ENCODE measurements around the gene ZBBX. TPM values are rescaled to one million over a fixed set of nuclear protein-coding genes. Genes with fewer than 3 reads are reported as not detected.

ZBBX gene
- total RNA-seq, 4 donors from 2014 or later, result not detected

DNA sequence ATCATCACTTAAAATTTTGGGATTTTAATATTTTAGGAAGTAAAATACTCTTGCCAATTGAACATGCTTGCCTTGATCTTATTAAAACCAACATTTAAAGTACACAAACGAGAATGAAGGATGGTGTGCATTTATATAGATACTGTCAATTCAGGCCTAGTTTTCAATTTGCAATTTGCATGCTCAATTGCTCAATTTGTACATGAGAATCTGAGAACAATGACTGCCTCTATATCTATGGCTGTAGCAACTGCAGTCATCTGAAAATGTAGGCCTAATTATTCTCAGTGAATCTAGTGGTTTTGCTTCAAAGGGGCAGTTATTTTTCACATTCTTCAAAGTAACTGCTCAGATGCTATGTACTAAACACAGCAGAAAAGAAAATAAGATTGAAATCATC lies 18.8 kb downstream of the ZBBX start:
- WGBS, result 44% methylated on average over 1 of the region's 1 CpG
- no peak for DNase-seq (ENCODE audit: low spot score in 2 of 2)

DNA sequence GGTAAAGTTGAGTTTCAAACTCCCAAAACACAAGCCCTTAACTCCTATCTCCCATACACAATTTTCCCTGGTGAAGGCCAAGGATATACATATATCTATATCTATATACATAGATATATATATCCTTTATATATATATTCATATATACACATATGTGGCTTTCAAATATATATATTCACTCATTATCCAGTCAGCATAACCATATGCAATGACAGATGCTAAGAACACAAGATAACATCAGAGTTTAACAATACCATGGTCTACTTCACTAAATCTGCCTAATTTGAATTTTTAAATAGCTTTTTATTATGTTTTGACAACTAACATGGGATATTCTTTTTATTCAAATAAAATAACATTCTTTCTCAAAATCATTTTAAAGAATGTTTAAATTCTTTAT lies 24.7 kb downstream of the ZBBX start:
- Histone ChIP-seq H3K27ac (no peak overlapping the region), H3K4me3 (no peak overlapping the region), H3K9me3 (no peaks in the 10 kb centered on the region), H3K36me3 (no peaks in the 10 kb centered on the region), H3K4me1 (no peaks in the 10 kb centered on the region), H3K27me3 (no peaks in the 10 kb centered on the region)
- no peak for TF ChIP-seq POLR2A (IDR thresholded peaks at IDR 0.05)
- TF ChIP-seq, protein P1, sequence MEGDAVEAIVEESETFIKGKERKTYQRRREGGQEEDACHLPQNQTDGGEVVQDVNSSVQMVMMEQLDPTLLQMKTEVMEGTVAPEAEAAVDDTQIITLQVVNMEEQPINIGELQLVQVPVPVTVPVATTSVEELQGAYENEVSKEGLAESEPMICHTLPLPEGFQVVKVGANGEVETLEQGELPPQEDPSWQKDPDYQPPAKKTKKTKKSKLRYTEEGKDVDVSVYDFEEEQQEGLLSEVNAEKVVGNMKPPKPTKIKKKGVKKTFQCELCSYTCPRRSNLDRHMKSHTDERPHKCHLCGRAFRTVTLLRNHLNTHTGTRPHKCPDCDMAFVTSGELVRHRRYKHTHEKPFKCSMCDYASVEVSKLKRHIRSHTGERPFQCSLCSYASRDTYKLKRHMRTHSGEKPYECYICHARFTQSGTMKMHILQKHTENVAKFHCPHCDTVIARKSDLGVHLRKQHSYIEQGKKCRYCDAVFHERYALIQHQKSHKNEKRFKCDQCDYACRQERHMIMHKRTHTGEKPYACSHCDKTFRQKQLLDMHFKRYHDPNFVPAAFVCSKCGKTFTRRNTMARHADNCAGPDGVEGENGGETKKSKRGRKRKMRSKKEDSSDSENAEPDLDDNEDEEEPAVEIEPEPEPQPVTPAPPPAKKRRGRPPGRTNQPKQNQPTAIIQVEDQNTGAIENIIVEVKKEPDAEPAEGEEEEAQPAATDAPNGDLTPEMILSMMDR (IDR thresholded peaks at IDR 0.05), result no peak
- TF ChIP-seq POLR2AphosphoS5 (IDR thresholded peaks at IDR 0.05), result no peak
- TF ChIP-seq EP300 (IDR thresholded peaks at IDR 0.05), result no peak
- no peak for DNase-seq (ENCODE audit: low spot score in 2 of 2)

More for the DNA sequence above, 18.8 kb downstream of the ZBBX start:
- Histone ChIP-seq H3K4me1 (no peaks in the 10 kb centered on the region), H3K27me3 (no peaks in the 10 kb centered on the region), H3K27ac (no peak overlapping the region), H3K4me3 (no peak overlapping the region), H3K36me3 (no peaks in the 10 kb centered on the region), H3K9me3 (no peaks in the 10 kb centered on the region)
- TF ChIP-seq, protein P1 (IDR thresholded peaks at IDR 0.05), result no peak
- TF ChIP-seq EP300 (IDR thresholded peaks at IDR 0.05) (no peak), POLR2A (IDR thresholded peaks at IDR 0.05) (no peak), POLR2AphosphoS5 (IDR thresholded peaks at IDR 0.05) (no peak)

DNA sequence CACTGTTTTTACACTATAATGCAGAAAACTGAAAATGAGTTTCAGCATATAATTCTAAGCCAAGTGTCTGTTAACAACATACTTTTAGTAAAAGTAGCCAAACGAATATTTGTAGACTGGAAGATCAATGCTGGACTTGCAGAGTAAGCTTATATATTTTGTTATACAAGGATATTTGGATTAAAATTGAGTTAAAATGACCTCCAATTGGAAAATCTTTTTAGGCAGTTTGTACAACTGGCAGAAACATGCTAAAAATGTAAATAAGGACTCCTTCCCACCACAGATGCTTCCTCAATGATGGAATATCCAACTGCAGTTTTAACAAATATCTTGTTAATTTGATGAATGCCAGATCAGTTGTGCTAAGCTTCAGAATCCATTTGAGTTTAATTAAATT lies 25.3 kb downstream of the ZBBX start:
- Histone ChIP-seq H3K27me3 (no peaks in the 10 kb centered on the region), H3K9me3 (no peaks in the 10 kb centered on the region), H3K4me3 (no peak overlapping the region), H3K36me3 (no peaks in the 10 kb centered on the region), H3K27ac (no peak overlapping the region), H3K4me1 (no peaks in the 10 kb centered on the region)
- no peak for DNase-seq (ENCODE audit: low spot score in 2 of 2)
- TF ChIP-seq POLR2A (IDR thresholded peaks at IDR 0.05) (no peak), POLR2AphosphoS5 (IDR thresholded peaks at IDR 0.05) (no peak), EP300 (IDR thresholded peaks at IDR 0.05) (no peak)
- TF ChIP-seq, protein P1 (IDR thresholded peaks at IDR 0.05), result no peak
- WGBS, result 56% methylated on average over 1 of the region's 1 CpG

DNA sequence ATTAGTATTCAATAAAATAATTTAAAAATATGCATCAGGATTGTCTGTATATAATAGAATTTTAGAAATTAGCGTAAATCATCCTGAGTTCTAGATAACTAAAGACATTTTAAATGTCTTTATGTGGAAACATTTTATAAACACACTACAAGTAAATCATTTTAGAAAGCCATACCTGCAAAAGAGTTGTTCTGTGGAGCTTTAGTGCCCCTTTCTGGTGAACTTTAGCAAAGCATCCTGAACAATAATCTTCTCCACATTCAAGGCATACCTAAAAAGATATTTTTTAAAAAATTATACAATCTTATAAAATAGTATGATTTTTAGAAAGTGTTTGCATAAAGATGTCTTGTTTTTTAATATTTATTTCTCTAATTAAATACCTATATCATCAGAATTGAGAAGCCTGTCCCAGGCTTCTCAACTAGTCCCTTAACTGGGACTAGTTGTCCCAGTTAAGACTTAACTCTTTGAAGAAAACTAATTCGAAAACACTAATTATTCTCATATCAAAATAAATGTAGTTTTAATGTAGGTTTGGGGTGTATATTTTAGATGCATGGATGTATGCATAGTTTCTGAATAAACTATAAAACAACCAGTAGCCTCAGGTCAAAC lies 29.7 kb downstream of the ZBBX start:
- H3K9me3 ChIP-seq, result no peaks in the 10 kb centered on the region
- no peak overlapping the region for H3K4me3 ChIP-seq
- H3K27me3 ChIP-seq, result no peaks in the 10 kb centered on the region
- TF ChIP-seq EP300 (IDR thresholded peaks at IDR 0.05), result no peak
- TF ChIP-seq, protein P1 (IDR thresholded peaks at IDR 0.05), result peak in 1 of 2 donors; percentile 33
- no peak for TF ChIP-seq POLR2AphosphoS5 (IDR thresholded peaks at IDR 0.05)
- TF ChIP-seq POLR2A (IDR thresholded peaks at IDR 0.05), result no peak
- no peak overlapping the region for H3K27ac ChIP-seq
- no peaks in the 10 kb centered on the region for H3K36me3 ChIP-seq
- 38% methylated on average over 2 of the region's 2 CpGs for WGBS
- DNase-seq (ENCODE audit: low spot score in 2 of 2), result no peak
- no peaks in the 10 kb centered on the region for H3K4me1 ChIP-seq

DNA sequence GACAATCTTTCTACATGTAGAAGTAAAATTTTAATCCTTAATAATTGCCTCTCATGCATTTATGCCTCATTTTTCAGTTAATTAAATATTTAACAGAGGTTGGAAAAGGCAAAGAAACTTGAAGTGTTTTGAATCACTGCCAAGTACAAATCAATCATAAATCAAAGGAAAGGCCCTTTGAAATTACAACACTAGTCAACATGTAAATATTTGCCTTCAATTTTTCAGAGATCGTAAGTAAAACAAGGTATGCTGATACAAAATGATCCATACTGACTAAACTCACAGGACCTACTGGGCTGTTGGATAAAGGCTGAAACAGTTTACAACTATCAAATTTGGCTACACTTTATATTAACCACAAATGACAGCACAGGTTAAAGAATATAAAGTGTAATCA lies 33.9 kb downstream of the ZBBX start:
- DNase-seq (ENCODE audit: low spot score in 2 of 2), result no peak

More for the DNA sequence above, 33.9 kb downstream of the ZBBX start:
- Histone ChIP-seq H3K27ac (no peak overlapping the region), H3K27me3 (no peaks in the 10 kb centered on the region), H3K4me3 (no peak overlapping the region), H3K36me3 (no peaks in the 10 kb centered on the region), H3K9me3 (no peaks in the 10 kb centered on the region), H3K4me1 (no peaks in the 10 kb centered on the region)
- TF ChIP-seq, protein P1 (IDR thresholded peaks at IDR 0.05), result no peak
- no peak for TF ChIP-seq POLR2AphosphoS5 (IDR thresholded peaks at IDR 0.05)
- 50% methylated on average over 1 of the region's 1 CpG for WGBS

All from suprapubic skin (tissue), 4 donors.